B cell (primary cell): Measurements from ENCODE around the gene SLC29A4. TPM values are rescaled to one million over a fixed set of nuclear protein-coding genes. Genes with fewer than 3 reads are reported as not detected.
"Not testable (repeated sequence)": the region's sequence is repeated elsewhere in the genome, so short reads cannot be mapped to it uniquely, and the experiment has no call there.

Source experiments
- ATAC-seq: fragments of 200-7000 bp; cut with Tn5 transposase; one replicate; pipeline ENCODE4 v1.10.0; 2021; ENCODE audit warnings: low read depth, mild to moderate bottlenecking, moderate number of reproducible peaks, moderate library complexity
- CTCF ChIA-PET: fragments of 350-600 bp; sonication (Branson Sonifier 250); formaldehyde crosslinking; loops from one replicate; lab custom pipeline; 2021; ENCODE audit warnings: antibody characterized with exemption, inconsistent platforms; lab: Charles Lee
- POLR2A ChIA-PET: fragments of 350-600 bp; sonication (Branson Sonifier 250); formaldehyde crosslinking; loops from one replicate; lab custom pipeline; 2021; ENCODE audit warnings: antibody characterized with exemption; lab: Charles Lee
- DNase-seq: peaks from one replicate; pipeline ENCODE4 v3.0.0; 2013
- H2AFZ ChIP-seq: 2 replicates; pipeline ENCODE4 v1.6.1; 2012; ENCODE audit warnings: mild to moderate bottlenecking, low read depth, low read length; ENCODE audit not compliant: insufficient read depth, poor library complexity, severe bottlenecking
- H3K27ac ChIP-seq, 2 donors: 1 replicate in 1 of 2; 2 replicates in 1 of 2; pipeline ENCODE4 v1.5.1; 2012 to 2013; ENCODE audit warnings: low read length in 2 of 2, mild to moderate bottlenecking in 2 of 2, moderate library complexity in 1 of 2
- H3K27me3 ChIP-seq, 4 experiments: fragments of 200-600 bp in 1 of 4; sonication (generic) in 1 of 4; replicated peaks in 1 of 4; 1 replicate in 2 of 4; 2 replicates in 2 of 4; pipeline versions ENCODE4 v1.6.1 to v1.7.0; 2013 to 2016; ENCODE audit warnings: low read length in 3 of 4, mild to moderate bottlenecking in 2 of 4, mixed read lengths in 1 of 4, moderate library complexity in 1 of 4; ENCODE audit not compliant: insufficient read depth in 4 of 4, control insufficient read depth in 3 of 4; ENCODE audit errors: control extremely low read depth in 1 of 4
- H3K36me3 ChIP-seq, 2 experiments: replicated peaks in 1 of 2; 1 replicate in 1 of 2; 2 replicates in 1 of 2; pipeline versions ENCODE4 v1.6.1 to v1.7.1; 2013; ENCODE audit warnings: low read length in 1 of 2; ENCODE audit not compliant: insufficient read depth in 2 of 2, control insufficient read depth in 1 of 2; ENCODE audit errors: control extremely low read depth in 1 of 2, extremely low read depth in 1 of 2
- H3K4me1 ChIP-seq, 2 donors: fragments of 200-600 bp in 1 of 2; sonication (generic) in 1 of 2; 1 replicate in 1 of 2; 2 replicates in 1 of 2; pipeline versions ENCODE4 v1.5.1 to v1.6.1; 2013 to 2017; ENCODE audit warnings: low read length in 2 of 2; ENCODE audit not compliant: control insufficient read depth in 2 of 2, insufficient read depth in 2 of 2
- H3K4me2 ChIP-seq: replicated peaks from 2 replicates; pipeline ENCODE3; 2012; ENCODE audit warnings: mild to moderate bottlenecking, low read depth, low read length; ENCODE audit not compliant: poor library complexity, severe bottlenecking
- H3K4me3 ChIP-seq, 5 experiments: fragments of 200-600 bp in 1 of 5; sonication (generic) in 1 of 5; 1 replicate in 3 of 5; 2 replicates in 2 of 5; pipeline versions ENCODE4 v1.5.1 to v1.7.0; 2011 to 2016; ENCODE audit warnings: low read length in 4 of 5, mild to moderate bottlenecking in 4 of 5, low read depth in 2 of 5, control low read depth in 1 of 5, moderate library complexity in 1 of 5; ENCODE audit not compliant: insufficient read depth in 1 of 5; ENCODE audit errors: control extremely low read depth in 1 of 5, extremely low read depth in 1 of 5
- H3K79me2 ChIP-seq: fragments of 200-600 bp; sonication (generic); one replicate; pipeline ENCODE4 v1.6.0; 2016; ENCODE audit warnings: low read length; ENCODE audit not compliant: control insufficient read depth, insufficient read depth
- H3K9ac ChIP-seq: fragments of 200-600 bp; sonication (generic); 2 replicates; pipeline ENCODE4 v1.6.1; 2017; ENCODE audit warnings: mild to moderate bottlenecking, low read length, moderate library complexity
- H3K9me3 ChIP-seq, 3 donors: one replicate each; pipeline versions ENCODE4 v1.6.1 to v1.7.1; 2013; ENCODE audit warnings: low read length in 2 of 3; ENCODE audit not compliant: control insufficient read depth in 2 of 3, insufficient read depth in 1 of 3; ENCODE audit errors: control extremely low read depth in 1 of 3
- H4K20me1 ChIP-seq: 2 replicates; pipeline ENCODE4 v1.6.0; 2012; ENCODE audit warnings: mild to moderate bottlenecking, low read length; ENCODE audit not compliant: insufficient read depth, control insufficient read depth, poor library complexity, severe bottlenecking
- H3K27ac Mint-ChIP-seq: one replicate; pipeline ENCODE4 v1.8.0; 2021; ENCODE audit warnings: mixed read lengths
- H3K27me3 Mint-ChIP-seq: one replicate; pipeline ENCODE4 v1.8.0; 2021; ENCODE audit warnings: mixed read lengths
- H3K4me1 Mint-ChIP-seq: one replicate; pipeline ENCODE4 v1.8.0; 2021; ENCODE audit warnings: mixed read lengths
- H3K4me3 Mint-ChIP-seq: one replicate; pipeline ENCODE4 v1.8.0; 2021; ENCODE audit warnings: mixed read lengths
- H3K9me3 Mint-ChIP-seq: one replicate; pipeline ENCODE4 v1.8.0; 2022; ENCODE audit warnings: mixed read lengths; ENCODE audit not compliant: insufficient read depth
- EZH2 ChIP-seq: IDR thresholded peaks from 2 replicates; pipeline ENCODE4 v1.6.1; 2012; ENCODE audit warnings: borderline replicate concordance, low read depth, mild to moderate bottlenecking, moderate library complexity, low read length; ENCODE audit not compliant: insufficient read depth, poor library complexity, severe bottlenecking
- WGBS: methylation state at CpG from one replicate; pipeline ENCODE4 v1.1.5; 2013; ENCODE audit warnings: missing lambda C conversion rate; ENCODE audit not compliant: insufficient coverage; 5-methylcytosine and 5-hydroxymethylcytosine counted together
- intact Hi-C: fragments of 100-400 bp; cut with micrococcal nuclease; formaldehyde crosslinking; loops from one replicate; pipeline ENCODE4 v1.10.0; 2022
- polyA plus RNA-seq: library from polyadenylated mRNA; depleted of rRNA; stranded (reverse); fragments of >200 nt; gene quantifications from 2 replicates; pipeline ENCODE4 v1.2.3, GENCODE V29; 2012
- total RNA-seq, 2 donors: library from RNA; stranded (reverse); fragments of 120-200 nt in 1 of 2; gene quantifications; 1 replicate in 1 of 2; 2 replicates in 1 of 2; pipeline versions ENCODE4 v1.2.3 to v1.2.4, GENCODE V29; 2013 to 2022
- TF ChIP-seq, protein P1 (sequence below): fragments of 200-600 bp; IDR thresholded peaks from one replicate; pipeline ENCODE4 v1.8.0; 2022; ENCODE audit warnings: antibody characterized with exemption, mild to moderate bottlenecking

The SLC29A4 gene
- total and polyA plus RNA-seq, 2 donors (not counting 1 experiment from before 2014, with no cell fraction given), result 0.21 to 0.67 TPM

DNA sequence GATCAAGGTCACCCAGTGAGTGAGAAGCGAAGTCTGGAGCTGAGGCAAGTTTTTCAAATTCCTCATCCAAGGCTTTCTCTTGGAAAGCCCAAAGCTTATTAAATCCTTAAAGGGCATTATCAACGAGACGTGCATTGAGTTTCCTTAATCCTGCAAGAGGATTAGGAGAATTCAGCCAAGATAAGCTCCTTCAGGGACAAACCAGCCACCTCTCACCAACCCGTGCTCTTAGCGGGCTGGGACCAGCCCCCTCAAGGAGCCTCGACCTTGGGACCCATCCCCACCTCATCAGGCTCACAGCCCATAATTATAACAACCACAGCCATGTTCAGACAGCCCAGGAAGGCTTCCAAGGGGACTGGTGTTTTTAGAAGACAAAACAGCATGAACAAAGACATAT, 12.0 kb upstream of the SLC29A4 start:
- DNase-seq (no peak), ATAC-seq (no peak)
- Histone ChIP-seq H3K4me2 (no peak overlapping the region), H3K27me3 (no peaks in the 10 kb centered on the region), H3K36me3 (no peaks in the 10 kb centered on the region), H2AFZ (no peak overlapping the region), H3K27ac (no peak overlapping the region), H3K4me1 (no peaks in the 10 kb centered on the region), H3K79me2 (no peaks in the 10 kb centered on the region), H3K9ac (no peak overlapping the region), H3K4me3 (no peak overlapping the region), H4K20me1 (no peaks in the 10 kb centered on the region), H3K9me3 (peaks cover 0 to 6% (median 0%) of the 10 kb centered on the region in 3 donors)
- intact Hi-C loops, result no loop called here
- TF ChIP-seq EZH2, result no peak
- TF ChIP-seq, protein P1, sequence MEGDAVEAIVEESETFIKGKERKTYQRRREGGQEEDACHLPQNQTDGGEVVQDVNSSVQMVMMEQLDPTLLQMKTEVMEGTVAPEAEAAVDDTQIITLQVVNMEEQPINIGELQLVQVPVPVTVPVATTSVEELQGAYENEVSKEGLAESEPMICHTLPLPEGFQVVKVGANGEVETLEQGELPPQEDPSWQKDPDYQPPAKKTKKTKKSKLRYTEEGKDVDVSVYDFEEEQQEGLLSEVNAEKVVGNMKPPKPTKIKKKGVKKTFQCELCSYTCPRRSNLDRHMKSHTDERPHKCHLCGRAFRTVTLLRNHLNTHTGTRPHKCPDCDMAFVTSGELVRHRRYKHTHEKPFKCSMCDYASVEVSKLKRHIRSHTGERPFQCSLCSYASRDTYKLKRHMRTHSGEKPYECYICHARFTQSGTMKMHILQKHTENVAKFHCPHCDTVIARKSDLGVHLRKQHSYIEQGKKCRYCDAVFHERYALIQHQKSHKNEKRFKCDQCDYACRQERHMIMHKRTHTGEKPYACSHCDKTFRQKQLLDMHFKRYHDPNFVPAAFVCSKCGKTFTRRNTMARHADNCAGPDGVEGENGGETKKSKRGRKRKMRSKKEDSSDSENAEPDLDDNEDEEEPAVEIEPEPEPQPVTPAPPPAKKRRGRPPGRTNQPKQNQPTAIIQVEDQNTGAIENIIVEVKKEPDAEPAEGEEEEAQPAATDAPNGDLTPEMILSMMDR, result no peak
- Mint-ChIP-seq H3K27me3 (peaks cover 17% of the 10 kb centered on the region), H3K9me3 (no peaks in the 10 kb centered on the region), H3K4me3 (no peak overlapping the region), H3K27ac (no peak overlapping the region), H3K4me1 (no peaks in the 10 kb centered on the region)
- POLR2A ChIA-PET, result no interaction called here
- CTCF ChIA-PET, result no interaction called here
- WGBS, result 72% methylated on average over 3 of the region's 6 CpGs

DNA sequence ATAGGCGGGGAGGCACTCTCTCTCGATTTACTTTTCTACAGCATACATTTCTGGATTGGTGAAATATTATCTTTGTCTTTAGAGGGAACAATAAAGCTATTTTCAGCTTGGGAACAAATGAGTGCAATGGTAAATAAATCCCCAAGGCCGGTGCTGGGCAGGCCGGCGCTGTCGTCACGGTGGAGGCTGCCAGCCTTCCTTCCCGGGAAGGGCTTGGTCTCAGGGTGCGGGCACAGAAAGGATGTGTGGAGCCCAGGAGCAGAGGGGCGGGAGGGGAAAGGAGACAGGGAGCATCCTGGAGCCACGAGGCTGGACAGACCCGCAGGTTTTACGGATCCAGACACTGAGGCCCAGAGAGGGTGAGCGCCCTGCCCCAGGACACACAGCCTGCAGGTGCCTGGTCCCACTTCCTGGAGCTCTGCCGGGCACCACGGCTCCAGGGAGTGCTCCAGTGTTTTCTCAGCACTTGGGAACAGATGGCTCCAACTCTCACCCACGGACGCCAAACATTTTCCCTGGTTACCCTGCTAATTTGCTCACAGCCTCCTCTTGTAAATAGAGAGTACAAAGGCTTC, 8.8 kb upstream of the SLC29A4 start:
- DNase-seq, H4K20me1 ChIP-seq, H3K27me3 ChIP-seq, H3K4me3 ChIP-seq, H3K79me2 ChIP-seq, intact Hi-C loops, CTCF ChIA-PET, H3K27ac ChIP-seq, POLR2A ChIA-PET, H3K9ac ChIP-seq, H2AFZ ChIP-seq, H3K27ac Mint-ChIP-seq, H3K4me3 Mint-ChIP-seq, H3K4me2 ChIP-seq, H3K4me1 Mint-ChIP-seq, H3K9me3 ChIP-seq, H3K9me3 Mint-ChIP-seq, ATAC-seq, H3K36me3 ChIP-seq, H3K4me1 ChIP-seq: not testable (repeated sequence)
- peaks cover 13% of the 10 kb centered on the region for H3K27me3 Mint-ChIP-seq
- 85% methylated on average over 10 of the region's 18 CpGs for WGBS
